Measurements from ENCODE around the gene DEFB127. TPM values are rescaled to one million over a fixed set of nuclear protein-coding genes. Genes with fewer than 3 reads are reported as not detected.

DEFB127 gene
- total and polyA plus RNA-seq, 7 donors = not detected

- no peak within 1 kb of the TSS for H3K4me3 ChIP-seq
- H3K36me3 ChIP-seq (ENCODE audit: insufficient read depth in 1 of 2, low read depth in 1 of 2) = no peaks in the 10 kb centered on the region
- peaks cover 0 to 11% (median 0%) of the 10 kb centered on the region in 3 donors for H3K27me3 ChIP-seq (ENCODE audit: insufficient read depth in 3 of 3, low read length in 2 of 3)
- no peak within 1 kb of the TSS for H3K27ac ChIP-seq
- WGBS, 3 donors = 20 to 37% (median 32%) methylated on average over 1 of the region's 1 CpG
- TF ChIP-seq CTCF (IDR thresholded peaks at IDR 0.05) = no peak
- ATAC-seq = no peak
- DNase-seq = no peak
- no peaks in the 10 kb centered on the region for H3K9me3 ChIP-seq
- intact Hi-C loops (cut with DNase I) = no loop called here
- no peaks in the 10 kb centered on the region for H3K4me1 ChIP-seq
These were observed 15.0 kb upstream of the DEFB127 start, which contains the start of gene DEFB126 for GRCh38 chr20:142290-142689. Gene DEFB126 (plus strand): TSS chr20:142590. CDS start chr20:142629, 39 bp downstream.

GRCh38 chr20:145877-146276 lies 11.4 kb upstream of the DEFB127 start:
- Histone ChIP-seq H3K27ac (no peak overlapping the region), H3K4me3 (no peak overlapping the region), H3K36me3 (ENCODE audit: insufficient read depth in 1 of 2, low read depth in 1 of 2) (no peaks in the 10 kb centered on the region), H3K4me1 (no peaks in the 10 kb centered on the region), H3K9me3 (no peaks in the 10 kb centered on the region), H3K27me3 (ENCODE audit: insufficient read depth in 3 of 3, low read length in 2 of 3) (peaks cover 0 to 6% (median 3%) of the 10 kb centered on the region in 3 donors)
- intact Hi-C loops (cut with DNase I) = no loop called here
- DNase-seq (no peak), ATAC-seq (no peak)
- no peak for TF ChIP-seq CTCF (IDR thresholded peaks at IDR 0.05)
- 56 to 71% (median 64%) methylated on average over 2 of the region's 2 CpGs for WGBS, 3 donors

- Histone ChIP-seq H3K4me3 (no peak overlapping the region), H3K9me3 (no peaks in the 10 kb centered on the region), H3K4me1 (no peaks in the 10 kb centered on the region), H3K27me3 (ENCODE audit: insufficient read depth in 3 of 3, low read length in 2 of 3) (peaks cover 0 to 3% (median 0%) of the 10 kb centered on the region in 3 donors), H3K36me3 (ENCODE audit: insufficient read depth in 1 of 2, low read depth in 1 of 2) (no peaks in the 10 kb centered on the region), H3K27ac (no peak overlapping the region)
- WGBS, 3 donors = 50 to 67% (median 66%) methylated on average over 1 of the region's 1 CpG
- no peak for DNase-seq
- intact Hi-C loops (cut with DNase I) = no loop called here
- TF ChIP-seq CTCF (IDR thresholded peaks at IDR 0.05) = no peak
- ATAC-seq = no peak
These were observed 5.1 kb upstream of the DEFB127 start for GRCh38 chr20:152131-152530.

GRCh38 chr20:164618-165017 lies 7.4 kb downstream of the DEFB127 start:
- 45 to 55% (median 48%) methylated on average over 3 of the region's 3 CpGs for WGBS, 3 donors
- H3K4me1 ChIP-seq = no peaks in the 10 kb centered on the region
- H3K9me3 ChIP-seq = no peaks in the 10 kb centered on the region
- H3K36me3 ChIP-seq (ENCODE audit: insufficient read depth in 1 of 2, low read depth in 1 of 2) = no peaks in the 10 kb centered on the region
- ATAC-seq (no peak), DNase-seq (no peak)
- TF ChIP-seq CTCF (IDR thresholded peaks at IDR 0.05) = no peak
- no peak overlapping the region for H3K4me3 ChIP-seq
- intact Hi-C loops (cut with DNase I) = no loop called here
- peaks cover 0 to under 1% (median 0%) of the 10 kb centered on the region in 3 donors for H3K27me3 ChIP-seq (ENCODE audit: insufficient read depth in 3 of 3, low read length in 2 of 3)
- H3K27ac ChIP-seq = no peak overlapping the region

DNA sequence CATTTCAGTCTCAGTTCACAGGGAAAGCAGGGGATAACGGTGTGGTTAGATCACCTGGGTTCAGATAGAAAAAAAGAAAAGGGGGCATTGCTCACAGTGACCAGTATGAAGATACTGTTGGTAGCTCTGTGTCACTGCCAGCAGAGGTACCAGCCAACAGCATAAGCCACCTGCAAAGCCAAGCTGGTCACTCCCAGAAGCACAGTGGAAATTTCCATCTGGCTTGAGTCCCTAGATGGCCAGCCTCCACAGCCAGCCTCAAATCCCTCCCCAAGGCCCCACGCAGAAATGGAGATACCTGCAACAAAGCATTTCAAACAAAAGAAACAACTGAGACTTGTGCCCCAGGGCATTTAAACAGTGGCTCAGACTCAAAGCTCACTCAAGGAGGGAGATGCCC lies 11.6 kb downstream of the DEFB127 start:
- H3K27me3 ChIP-seq (ENCODE audit: insufficient read depth in 3 of 3, low read length in 2 of 3) = no peaks in the 10 kb centered on the region
- 66 to 78% (median 72%) methylated on average over 2 of the region's 2 CpGs for WGBS, 3 donors
- no peaks in the 10 kb centered on the region for H3K36me3 ChIP-seq (ENCODE audit: insufficient read depth in 1 of 2, low read depth in 1 of 2)
- H3K4me1 ChIP-seq = no peaks in the 10 kb centered on the region
- intact Hi-C loops (cut with DNase I) = no loop called here
- no peak for TF ChIP-seq CTCF (IDR thresholded peaks at IDR 0.05)
- H3K27ac ChIP-seq = no peak overlapping the region
- DNase-seq = no peak
- no peaks in the 10 kb centered on the region for H3K9me3 ChIP-seq
- H3K4me3 ChIP-seq = no peak overlapping the region
- no peak for ATAC-seq
